Measurements from ENCODE around the gene CENPF. TPM values are rescaled to one million over a fixed set of nuclear protein-coding genes. Genes with fewer than 3 reads are reported as not detected.

Gene CENPF
- total RNA-seq, 1 donor from 2014 or later, result 2.5 TPM

DNA sequence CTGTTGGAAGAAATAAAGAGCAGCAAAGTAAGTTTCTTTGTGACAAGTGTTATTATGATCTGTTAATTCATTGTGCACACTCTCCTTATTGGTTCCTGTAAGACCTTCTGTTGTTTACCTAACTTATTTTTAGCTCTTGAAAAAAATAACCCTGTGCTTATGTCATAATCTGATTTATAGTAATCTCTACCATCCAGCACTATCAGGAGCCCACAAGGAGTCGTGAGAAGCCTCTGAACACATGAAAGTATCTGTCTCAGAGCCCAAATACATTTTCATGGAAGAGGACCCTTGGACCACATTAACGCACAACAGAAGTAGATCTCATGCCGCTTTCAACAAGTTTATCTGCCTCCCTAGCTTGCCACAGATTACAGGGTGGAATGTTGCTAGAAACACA, 45.8 kb downstream of the CENPF start:
- H3K27me3 ChIP-seq (ENCODE audit: low read depth), result no peaks in the 10 kb centered on the region
- H3K27ac ChIP-seq, result no peak overlapping the region
- no peaks in the 10 kb centered on the region for H3K9me3 ChIP-seq
- no peaks in the 10 kb centered on the region for H3K4me1 ChIP-seq
- intact Hi-C loops (cut with DNase I), result no loop called here
- H3K4me3 ChIP-seq, result no peak overlapping the region
- H3K36me3 ChIP-seq, result no peaks in the 10 kb centered on the region
- no peak for ATAC-seq
- TF ChIP-seq, protein P1, sequence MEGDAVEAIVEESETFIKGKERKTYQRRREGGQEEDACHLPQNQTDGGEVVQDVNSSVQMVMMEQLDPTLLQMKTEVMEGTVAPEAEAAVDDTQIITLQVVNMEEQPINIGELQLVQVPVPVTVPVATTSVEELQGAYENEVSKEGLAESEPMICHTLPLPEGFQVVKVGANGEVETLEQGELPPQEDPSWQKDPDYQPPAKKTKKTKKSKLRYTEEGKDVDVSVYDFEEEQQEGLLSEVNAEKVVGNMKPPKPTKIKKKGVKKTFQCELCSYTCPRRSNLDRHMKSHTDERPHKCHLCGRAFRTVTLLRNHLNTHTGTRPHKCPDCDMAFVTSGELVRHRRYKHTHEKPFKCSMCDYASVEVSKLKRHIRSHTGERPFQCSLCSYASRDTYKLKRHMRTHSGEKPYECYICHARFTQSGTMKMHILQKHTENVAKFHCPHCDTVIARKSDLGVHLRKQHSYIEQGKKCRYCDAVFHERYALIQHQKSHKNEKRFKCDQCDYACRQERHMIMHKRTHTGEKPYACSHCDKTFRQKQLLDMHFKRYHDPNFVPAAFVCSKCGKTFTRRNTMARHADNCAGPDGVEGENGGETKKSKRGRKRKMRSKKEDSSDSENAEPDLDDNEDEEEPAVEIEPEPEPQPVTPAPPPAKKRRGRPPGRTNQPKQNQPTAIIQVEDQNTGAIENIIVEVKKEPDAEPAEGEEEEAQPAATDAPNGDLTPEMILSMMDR (IDR thresholded peaks at IDR 0.05), result no peak
- DNase-seq, result no peak

DNA sequence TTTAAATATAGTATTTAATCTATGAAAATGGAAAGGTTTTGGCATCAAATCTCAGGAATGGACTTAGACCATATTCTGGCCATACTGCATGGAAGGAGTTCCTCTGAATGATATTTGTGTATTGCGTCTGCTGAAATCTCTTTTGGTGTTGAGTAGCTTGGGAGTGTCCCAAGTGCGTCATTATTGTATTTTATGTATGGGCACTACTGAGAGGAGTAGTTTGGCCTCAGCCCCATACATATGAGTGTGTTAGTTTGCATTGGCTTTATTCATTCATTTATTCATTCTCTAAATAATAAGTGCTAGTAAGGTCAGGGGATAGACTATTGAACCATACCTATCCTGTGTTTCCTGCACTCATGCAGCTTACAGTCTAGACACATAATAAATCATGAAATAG, 46.6 kb downstream of the CENPF start:
- H3K4me1 ChIP-seq, result no peaks in the 10 kb centered on the region
- TF ChIP-seq, protein P1 (IDR thresholded peaks at IDR 0.05), result no peak
- H3K27ac ChIP-seq, result no peak overlapping the region
- intact Hi-C loops (cut with DNase I), result no loop called here
- H3K4me3 ChIP-seq, result no peak overlapping the region
- ATAC-seq (no peak), DNase-seq (no peak)
- no peaks in the 10 kb centered on the region for H3K36me3 ChIP-seq
- H3K9me3 ChIP-seq, result no peaks in the 10 kb centered on the region
- no peaks in the 10 kb centered on the region for H3K27me3 ChIP-seq (ENCODE audit: low read depth)

DNA sequence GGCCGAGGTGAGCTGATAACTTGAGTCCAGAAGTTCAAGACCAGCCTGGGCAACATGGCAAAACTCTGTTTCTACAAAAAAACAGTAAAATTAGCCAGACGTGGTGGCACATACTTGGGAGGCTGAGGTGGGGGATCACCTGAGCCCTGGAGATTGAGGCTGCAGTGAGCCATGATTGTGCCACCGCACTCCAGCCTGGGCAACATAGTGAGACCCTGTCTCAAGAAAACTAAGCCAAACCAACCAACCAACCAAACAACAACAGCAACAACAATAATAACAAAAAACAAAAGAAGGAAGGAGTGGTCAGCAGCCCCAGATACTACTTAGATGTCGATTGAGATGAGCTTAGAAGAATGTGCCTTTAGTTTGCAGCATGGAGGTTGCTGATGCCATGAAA, 47.7 kb downstream of the CENPF start:
- Histone ChIP-seq H3K4me3 (no peak overlapping the region), H3K27ac (no peak overlapping the region), H3K9me3 (no peaks in the 10 kb centered on the region), H3K4me1 (no peaks in the 10 kb centered on the region), H3K27me3 (ENCODE audit: low read depth) (no peaks in the 10 kb centered on the region), H3K36me3 (no peaks in the 10 kb centered on the region)
- ATAC-seq (no peak), DNase-seq (no peak)
- TF ChIP-seq, protein P1 (IDR thresholded peaks at IDR 0.05), result no peak
- intact Hi-C loops (cut with DNase I), result no loop called here

DNA sequence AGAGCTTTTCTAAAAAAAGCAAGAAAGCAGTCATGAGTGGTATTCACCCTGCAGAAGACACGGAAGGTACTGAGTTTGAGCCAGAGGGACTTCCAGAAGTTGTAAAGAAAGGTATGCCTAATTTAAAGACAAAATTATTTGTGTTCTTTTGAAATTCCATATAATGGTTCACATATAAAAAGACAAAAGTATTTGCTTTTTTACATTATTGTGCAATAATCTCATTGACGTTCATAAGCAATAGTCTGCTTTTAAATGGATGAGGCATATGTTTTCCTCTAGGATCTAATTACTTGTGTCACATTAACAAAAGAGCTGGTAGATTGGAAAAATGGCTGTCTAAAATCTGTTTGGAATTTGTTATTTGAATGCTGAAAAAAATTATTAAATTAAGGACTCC, 54.3 kb downstream of the CENPF start:
- TF ChIP-seq, protein P1 (IDR thresholded peaks at IDR 0.05), result no peak
- ATAC-seq (no peak), DNase-seq (no peak)
- intact Hi-C loops (cut with DNase I), result no loop called here
- Histone ChIP-seq H3K4me1 (no peaks in the 10 kb centered on the region), H3K27me3 (ENCODE audit: low read depth) (no peaks in the 10 kb centered on the region), H3K27ac (no peak overlapping the region), H3K4me3 (no peak overlapping the region), H3K9me3 (no peaks in the 10 kb centered on the region), H3K36me3 (no peaks in the 10 kb centered on the region)

DNA sequence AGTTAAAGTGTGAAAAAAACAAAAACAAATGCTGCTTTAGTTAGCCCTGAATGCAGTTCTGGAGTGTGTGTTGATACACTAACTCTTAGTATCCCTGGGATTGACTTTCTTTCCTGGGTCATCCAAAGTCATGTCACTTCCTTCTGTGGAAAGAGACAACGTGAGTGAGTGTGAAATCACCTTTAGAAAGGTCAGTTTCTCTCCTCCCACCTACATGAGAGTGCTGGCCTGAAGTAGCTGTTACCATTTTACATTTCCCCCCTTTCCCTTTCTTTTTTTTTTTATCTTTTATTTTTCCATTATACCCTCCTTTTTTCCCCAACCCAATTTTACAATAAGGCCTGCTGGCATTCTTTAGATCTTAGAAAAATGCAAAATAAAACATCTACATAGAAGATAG, 55.2 kb downstream of the CENPF start:
- Histone ChIP-seq H3K9me3 (no peaks in the 10 kb centered on the region), H3K4me1 (no peaks in the 10 kb centered on the region), H3K27me3 (ENCODE audit: low read depth) (no peaks in the 10 kb centered on the region), H3K4me3 (no peak overlapping the region), H3K27ac (no peak overlapping the region), H3K36me3 (no peaks in the 10 kb centered on the region)
- no peak for ATAC-seq
- no peak for DNase-seq
- TF ChIP-seq, protein P1 (IDR thresholded peaks at IDR 0.05), result no peak
- intact Hi-C loops (cut with DNase I), result no loop called here

DNA sequence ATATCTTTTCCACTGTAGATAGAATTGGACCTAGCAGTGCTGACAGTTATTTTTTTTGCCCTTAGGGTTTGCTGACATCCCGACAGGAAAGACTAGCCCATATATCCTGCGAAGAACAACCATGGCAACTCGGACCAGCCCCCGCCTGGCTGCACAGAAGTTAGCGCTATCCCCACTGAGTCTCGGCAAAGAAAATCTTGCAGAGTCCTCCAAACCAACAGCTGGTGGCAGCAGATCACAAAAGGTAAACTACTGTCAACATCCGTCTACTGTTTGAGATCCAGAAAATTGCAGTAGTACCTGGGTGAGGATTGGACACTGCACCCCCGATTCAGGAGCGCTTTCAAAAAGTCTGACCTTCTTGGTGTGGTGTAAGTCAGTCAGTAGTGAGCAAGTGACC, 55.8 kb downstream of the CENPF start:
- Histone ChIP-seq H3K27me3 (ENCODE audit: low read depth) (no peaks in the 10 kb centered on the region), H3K4me3 (no peak overlapping the region), H3K27ac (no peak overlapping the region), H3K4me1 (no peaks in the 10 kb centered on the region), H3K9me3 (no peaks in the 10 kb centered on the region), H3K36me3 (no peaks in the 10 kb centered on the region)
- TF ChIP-seq, protein P1 (IDR thresholded peaks at IDR 0.05), result no peak
- no peak for DNase-seq
- intact Hi-C loops (cut with DNase I), result no loop called here
- ATAC-seq, result no peak
